ENCODE measurements around the gene VKORC1L1. TPM values are rescaled to one million over a fixed set of nuclear protein-coding genes. Genes with fewer than 3 reads are reported as not detected.

VKORC1L1 gene
- total RNA-seq, 2 donors from 2014 or later = 12.3 to 13.5 TPM

DNA sequence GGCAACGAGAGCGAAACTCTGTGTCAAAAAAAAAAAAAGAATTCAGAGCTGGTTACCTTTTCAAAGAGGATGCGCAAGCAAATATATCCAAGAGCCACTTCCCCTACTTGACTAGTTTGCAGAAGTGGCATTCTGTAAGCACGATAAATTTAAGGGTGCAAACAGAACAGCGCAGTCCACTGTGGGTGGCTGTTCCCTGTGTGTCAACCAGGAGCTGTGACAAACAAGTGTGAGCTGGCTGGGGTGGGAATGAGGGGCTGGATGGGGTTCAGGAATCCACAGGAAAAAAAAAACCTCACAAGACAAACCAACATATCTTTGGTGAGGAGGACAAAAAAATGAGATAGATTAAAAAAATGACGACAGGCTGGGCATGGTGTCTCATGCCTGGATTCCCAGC, 93.3 kb downstream of the VKORC1L1 start:
- TF ChIP-seq, protein P1, sequence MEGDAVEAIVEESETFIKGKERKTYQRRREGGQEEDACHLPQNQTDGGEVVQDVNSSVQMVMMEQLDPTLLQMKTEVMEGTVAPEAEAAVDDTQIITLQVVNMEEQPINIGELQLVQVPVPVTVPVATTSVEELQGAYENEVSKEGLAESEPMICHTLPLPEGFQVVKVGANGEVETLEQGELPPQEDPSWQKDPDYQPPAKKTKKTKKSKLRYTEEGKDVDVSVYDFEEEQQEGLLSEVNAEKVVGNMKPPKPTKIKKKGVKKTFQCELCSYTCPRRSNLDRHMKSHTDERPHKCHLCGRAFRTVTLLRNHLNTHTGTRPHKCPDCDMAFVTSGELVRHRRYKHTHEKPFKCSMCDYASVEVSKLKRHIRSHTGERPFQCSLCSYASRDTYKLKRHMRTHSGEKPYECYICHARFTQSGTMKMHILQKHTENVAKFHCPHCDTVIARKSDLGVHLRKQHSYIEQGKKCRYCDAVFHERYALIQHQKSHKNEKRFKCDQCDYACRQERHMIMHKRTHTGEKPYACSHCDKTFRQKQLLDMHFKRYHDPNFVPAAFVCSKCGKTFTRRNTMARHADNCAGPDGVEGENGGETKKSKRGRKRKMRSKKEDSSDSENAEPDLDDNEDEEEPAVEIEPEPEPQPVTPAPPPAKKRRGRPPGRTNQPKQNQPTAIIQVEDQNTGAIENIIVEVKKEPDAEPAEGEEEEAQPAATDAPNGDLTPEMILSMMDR (IDR thresholded peaks at IDR 0.05) = no peak
- no peak overlapping the region for H3K4me3 ChIP-seq
- H3K36me3 ChIP-seq = peaks cover 87% of the 10 kb centered on the region
- no peaks in the 10 kb centered on the region for H3K9me3 ChIP-seq
- H3K27ac ChIP-seq = no peak overlapping the region
- H3K4me1 ChIP-seq = no peaks in the 10 kb centered on the region
- H3K27me3 ChIP-seq = no peaks in the 10 kb centered on the region
- DNase-seq (ENCODE audit: low spot score) = no peak

DNA sequence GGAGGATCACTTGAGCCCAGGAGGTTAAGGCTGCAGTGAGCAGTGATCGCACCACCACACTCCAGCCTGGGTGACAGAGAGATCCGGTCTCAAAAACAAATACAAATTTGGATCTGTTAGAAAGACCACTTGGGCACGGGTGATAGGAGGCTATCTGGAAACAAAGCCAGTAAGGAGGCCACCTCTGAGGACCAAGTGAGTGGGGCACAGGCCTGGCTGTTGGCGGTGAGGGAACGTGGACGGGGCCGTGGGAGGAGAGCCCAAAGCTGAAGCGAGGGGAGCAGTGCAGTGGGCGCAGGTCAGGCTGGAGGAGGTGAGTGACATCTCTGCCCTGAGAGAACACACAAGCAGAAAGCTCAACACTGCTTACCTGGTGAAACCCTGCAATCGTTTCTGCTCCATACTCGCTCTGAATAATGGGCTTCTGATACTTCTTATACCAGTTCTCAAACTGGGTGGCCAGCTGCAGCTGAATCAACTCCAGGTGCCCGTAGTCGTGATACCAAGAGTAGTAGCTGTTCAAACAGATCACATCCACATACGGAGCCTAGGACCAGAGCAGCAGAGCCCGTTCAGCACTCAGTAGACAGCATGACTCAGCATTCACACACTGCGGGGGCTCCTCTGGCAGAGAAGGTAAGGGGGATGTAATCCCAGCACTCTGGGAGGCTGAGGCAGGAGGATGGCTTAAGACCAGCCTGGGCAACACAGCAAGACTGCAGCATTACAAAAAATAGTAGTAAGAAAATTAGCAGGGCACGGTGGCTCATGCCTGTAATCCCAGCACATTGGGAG, 94.7 kb downstream of the VKORC1L1 start:
- H3K36me3 ChIP-seq = peaks cover 90% of the 10 kb centered on the region

DNA sequence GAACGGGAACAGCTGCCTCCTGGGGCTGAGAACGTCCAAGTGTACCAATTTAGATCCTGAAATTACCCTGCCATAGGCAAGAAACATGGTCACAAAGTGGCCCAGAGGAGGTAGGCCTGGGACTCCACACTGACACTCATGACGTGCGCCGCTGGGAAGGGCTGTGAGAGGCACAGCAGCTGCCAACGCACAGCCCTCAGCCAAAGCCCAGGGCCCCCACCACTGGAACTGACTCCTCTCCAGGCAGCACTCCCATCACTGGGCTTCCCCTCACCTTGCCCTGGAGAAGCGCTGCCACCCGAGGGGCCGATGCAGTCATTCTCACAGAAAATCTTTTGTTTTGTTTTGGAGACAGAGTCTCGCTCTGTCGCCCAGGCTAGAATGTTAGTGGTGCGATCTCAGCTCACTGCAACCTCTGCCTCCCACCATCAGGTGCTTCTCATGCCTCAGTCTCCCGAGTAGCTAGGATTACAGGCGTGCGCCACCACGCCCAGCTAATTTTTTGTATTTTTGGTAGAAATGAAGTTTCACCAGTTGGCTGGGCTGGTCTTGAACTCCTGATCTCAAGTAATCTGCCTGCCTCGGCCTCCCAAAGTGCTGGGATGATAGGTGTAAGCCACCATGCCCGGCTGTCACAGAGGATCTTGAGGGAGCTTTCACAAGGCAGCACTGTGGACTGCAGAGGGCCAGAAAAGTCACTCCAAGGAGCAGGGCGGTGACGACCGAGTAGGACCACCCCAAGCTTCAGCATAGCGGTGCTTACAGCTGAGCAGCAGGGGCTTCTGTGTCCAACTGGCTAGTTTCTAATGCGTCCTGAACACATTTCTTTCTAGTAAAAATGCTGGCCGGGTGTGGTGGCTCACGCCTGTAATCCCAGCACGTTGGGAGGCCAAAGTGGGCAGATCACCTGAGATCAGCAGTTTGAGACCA, 95.6 kb downstream of the VKORC1L1 start:
- TF ChIP-seq, protein P1 (IDR thresholded peaks at IDR 0.05) = no peak
- H3K36me3 ChIP-seq = peaks cover 90% of the 10 kb centered on the region
- DNase-seq (ENCODE audit: low spot score) = no peak

More for the DNA sequence above, 94.7 kb downstream of the VKORC1L1 start:
- no peak overlapping the region for H3K27ac ChIP-seq
- H3K4me1 ChIP-seq = no peaks in the 10 kb centered on the region
- no peak overlapping the region for H3K4me3 ChIP-seq
- DNase-seq (ENCODE audit: low spot score) = no peak
- no peaks in the 10 kb centered on the region for H3K9me3 ChIP-seq
- TF ChIP-seq, protein P1 (IDR thresholded peaks at IDR 0.05) = no peak
- no peaks in the 10 kb centered on the region for H3K27me3 ChIP-seq

DNA sequence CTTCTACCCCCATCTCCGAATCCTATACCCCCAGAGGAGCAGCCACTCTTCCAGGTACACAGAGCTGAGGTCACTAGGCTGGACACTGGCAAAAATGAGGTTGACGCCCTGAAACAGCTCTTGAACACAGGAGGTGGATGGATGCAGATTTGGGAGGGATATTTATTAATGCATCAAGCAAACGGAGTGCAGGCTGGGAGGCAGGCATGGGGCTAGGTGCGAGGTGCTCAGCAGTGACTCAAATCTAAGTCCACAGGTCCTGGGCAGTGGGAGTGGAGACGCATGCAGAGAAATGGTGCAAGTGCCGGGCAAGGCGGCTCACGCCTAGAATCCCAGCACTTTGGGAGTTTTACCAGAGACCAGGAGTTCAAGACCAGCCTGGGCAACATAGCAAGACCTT, 98.1 kb downstream of the VKORC1L1 start:
- Histone ChIP-seq H3K4me1 (no peaks in the 10 kb centered on the region), H3K27ac (no peak overlapping the region), H3K4me3 (no peak overlapping the region), H3K9me3 (no peaks in the 10 kb centered on the region), H3K36me3 (peaks cover 91% of the 10 kb centered on the region), H3K27me3 (no peaks in the 10 kb centered on the region)
- TF ChIP-seq, protein P1 (IDR thresholded peaks at IDR 0.05) = no peak
- DNase-seq (ENCODE audit: low spot score) = no peak

More for the DNA sequence above, 95.6 kb downstream of the VKORC1L1 start:
- Histone ChIP-seq H3K27me3 (no peaks in the 10 kb centered on the region), H3K4me3 (no peak overlapping the region), H3K9me3 (no peaks in the 10 kb centered on the region), H3K4me1 (no peaks in the 10 kb centered on the region), H3K27ac (no peak overlapping the region)

DNA sequence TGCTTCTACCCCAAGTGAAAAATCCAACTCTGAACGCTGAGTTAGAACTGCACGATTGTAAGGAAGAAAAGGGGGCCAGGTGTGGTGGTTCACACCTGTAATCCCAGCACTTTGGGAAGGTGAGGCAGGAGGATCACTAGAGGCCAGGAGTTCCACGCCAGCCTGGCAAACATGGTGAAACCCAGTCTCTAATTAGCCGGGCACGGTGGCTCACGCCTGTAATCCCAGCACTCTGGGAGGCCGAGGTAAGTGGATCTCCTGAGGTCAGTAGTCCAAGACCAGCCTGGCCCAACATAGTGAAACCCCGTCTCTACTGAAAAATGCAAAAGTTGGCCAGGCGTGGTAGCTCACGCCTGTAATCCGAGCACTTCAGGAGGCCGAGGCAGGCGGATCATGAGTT, 100.1 kb downstream of the VKORC1L1 start:
- Histone ChIP-seq H3K9me3 (no peaks in the 10 kb centered on the region), H3K4me1 (no peaks in the 10 kb centered on the region), H3K36me3 (peaks cover 72% of the 10 kb centered on the region), H3K27me3 (no peaks in the 10 kb centered on the region), H3K27ac (no peak overlapping the region), H3K4me3 (no peak overlapping the region)
- TF ChIP-seq, protein P1 (IDR thresholded peaks at IDR 0.05) = no peak
- no peak for DNase-seq (ENCODE audit: low spot score)

All from right atrium auricular region (tissue), 2 donors.